ENCODE data around the gene EML4. TPM values are rescaled to one million over a fixed set of nuclear protein-coding genes. Genes with fewer than 3 reads are reported as not detected.
"Not testable (repeated sequence)": the region's sequence is repeated elsewhere in the genome, so short reads cannot be mapped to it uniquely, and the experiment has no call there.

EML4 gene
- polyA plus RNA-seq, 1 experiment: 81.0 TPM

DNA sequence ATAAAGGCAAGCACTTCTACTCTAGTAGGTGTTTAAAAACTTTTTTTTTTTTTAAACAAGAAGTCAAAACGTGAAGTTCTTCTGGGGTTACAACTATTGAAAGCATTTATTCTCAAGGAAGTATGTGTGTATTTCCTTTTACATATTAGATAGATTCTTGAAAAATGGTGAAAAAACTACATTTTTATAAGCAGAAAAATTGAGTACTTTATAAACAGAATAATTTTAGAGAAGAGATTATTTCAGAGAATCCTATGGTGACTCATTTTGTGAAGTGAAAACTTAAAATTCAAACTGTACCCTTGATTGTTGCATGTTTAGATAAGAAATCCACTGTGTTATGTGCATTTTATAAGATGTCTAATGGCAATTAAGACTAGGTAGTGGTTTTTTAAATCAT is 2.9 kb downstream of the EML4 start:
- TF ChIP-seq, protein P1, sequence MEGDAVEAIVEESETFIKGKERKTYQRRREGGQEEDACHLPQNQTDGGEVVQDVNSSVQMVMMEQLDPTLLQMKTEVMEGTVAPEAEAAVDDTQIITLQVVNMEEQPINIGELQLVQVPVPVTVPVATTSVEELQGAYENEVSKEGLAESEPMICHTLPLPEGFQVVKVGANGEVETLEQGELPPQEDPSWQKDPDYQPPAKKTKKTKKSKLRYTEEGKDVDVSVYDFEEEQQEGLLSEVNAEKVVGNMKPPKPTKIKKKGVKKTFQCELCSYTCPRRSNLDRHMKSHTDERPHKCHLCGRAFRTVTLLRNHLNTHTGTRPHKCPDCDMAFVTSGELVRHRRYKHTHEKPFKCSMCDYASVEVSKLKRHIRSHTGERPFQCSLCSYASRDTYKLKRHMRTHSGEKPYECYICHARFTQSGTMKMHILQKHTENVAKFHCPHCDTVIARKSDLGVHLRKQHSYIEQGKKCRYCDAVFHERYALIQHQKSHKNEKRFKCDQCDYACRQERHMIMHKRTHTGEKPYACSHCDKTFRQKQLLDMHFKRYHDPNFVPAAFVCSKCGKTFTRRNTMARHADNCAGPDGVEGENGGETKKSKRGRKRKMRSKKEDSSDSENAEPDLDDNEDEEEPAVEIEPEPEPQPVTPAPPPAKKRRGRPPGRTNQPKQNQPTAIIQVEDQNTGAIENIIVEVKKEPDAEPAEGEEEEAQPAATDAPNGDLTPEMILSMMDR (IDR thresholded peaks at IDR 0.05; ENCODE audit: low read depth, low read length): no peak
- peaks cover 5% of the 10 kb centered on the region; the same call in 1 of the 2 replicates for H3K9me3 ChIP-seq (ENCODE audit: control insufficient read depth, insufficient read depth, low read length)
- ChIA-PET CTCF (interaction anchor here (0.7 kb wide), 1 partner anchor 212 kb away, joined by 3 read pairs; no protein-coding TSS in a partner anchor), POLR2A (interaction anchor here (0.5 to 1.0 kb wide), 2 partner anchors 31 to 63 kb away, joined by 4 to 6 read pairs; no protein-coding TSS in a partner anchor)
- no peak overlapping the region for H3K27ac ChIP-seq (ENCODE audit: low read depth, low read length)
- peak overlapping the region; percentile 91 for H3K4me3 ChIP-seq (ENCODE audit: low read depth, low read length)
- no peaks in the 10 kb centered on the region for H3K27me3 ChIP-seq (ENCODE audit: control insufficient read depth, insufficient read depth, low read length)
- no peak for DNase-seq (ENCODE audit: low read depth, low spot score)

DNA sequence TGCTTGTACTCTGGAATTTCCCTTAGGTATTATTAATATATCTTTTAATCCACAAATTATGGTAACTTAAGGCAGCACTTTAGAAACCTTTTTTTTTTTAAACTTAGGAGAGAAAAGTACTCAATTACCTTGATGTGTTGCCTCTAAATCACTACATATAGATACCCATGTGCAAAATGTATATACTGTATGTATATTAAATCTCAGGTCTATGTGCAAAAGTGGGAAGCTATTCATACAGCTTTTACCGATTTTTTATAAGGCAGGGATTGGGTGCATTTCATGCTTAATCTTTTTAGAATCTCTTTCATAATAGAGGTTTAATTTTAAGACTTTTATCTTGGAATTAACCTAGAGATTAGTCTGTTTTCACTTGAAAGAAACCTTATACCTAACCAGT is 3.4 kb downstream of the EML4 start:
- ChIA-PET POLR2A (no interaction called here), CTCF (interaction anchor here (1.2 kb wide), 1 partner anchor 76 kb away, joined by 3 read pairs; no protein-coding TSS in a partner anchor)
- Histone ChIP-seq H3K27ac (ENCODE audit: low read depth, low read length) (no peak overlapping the region), H3K9me3 (ENCODE audit: control insufficient read depth, insufficient read depth, low read length) (peaks cover 5% of the 10 kb centered on the region; the same call in 1 of the 2 replicates), H3K27me3 (ENCODE audit: control insufficient read depth, insufficient read depth, low read length) (no peaks in the 10 kb centered on the region), H3K4me3 (ENCODE audit: low read depth, low read length) (no peak overlapping the region)
- TF ChIP-seq, protein P1 (IDR thresholded peaks at IDR 0.05; ENCODE audit: low read depth, low read length): no peak
- no peak for DNase-seq (ENCODE audit: low read depth, low spot score)

DNA sequence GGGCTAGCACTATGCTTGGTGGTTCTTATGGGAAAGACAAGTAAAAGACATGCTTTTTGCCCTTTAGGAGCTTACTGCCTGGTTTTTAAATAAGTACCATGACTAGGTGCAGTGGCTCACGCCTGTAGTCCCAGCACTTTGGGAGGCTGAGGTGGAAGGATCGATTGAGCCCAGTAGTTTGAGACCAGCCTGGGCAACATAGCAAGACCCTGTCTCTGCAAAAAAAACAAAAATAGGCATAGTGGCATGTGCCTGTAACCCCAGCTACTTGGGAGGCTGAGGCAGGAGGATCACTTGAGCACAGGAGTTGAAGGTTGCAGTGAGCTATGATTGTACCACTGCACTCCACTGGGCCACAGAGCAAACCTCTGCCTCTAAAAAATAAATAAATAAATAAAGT is 4.3 kb downstream of the EML4 start:
- POLR2A ChIA-PET; H3K9me3 ChIP-seq (ENCODE audit: control insufficient read depth, insufficient read depth, low read length); H3K4me3 ChIP-seq (ENCODE audit: low read depth, low read length); DNase-seq (ENCODE audit: low read depth, low spot score); H3K27ac ChIP-seq (ENCODE audit: low read depth, low read length); H3K27me3 ChIP-seq (ENCODE audit: control insufficient read depth, insufficient read depth, low read length): not testable (repeated sequence)
- CTCF ChIA-PET: interaction anchor here (1.2 kb wide), 2 partner anchors 9 to 77 kb away, joined by 3 read pairs; no protein-coding TSS in a partner anchor

DNA sequence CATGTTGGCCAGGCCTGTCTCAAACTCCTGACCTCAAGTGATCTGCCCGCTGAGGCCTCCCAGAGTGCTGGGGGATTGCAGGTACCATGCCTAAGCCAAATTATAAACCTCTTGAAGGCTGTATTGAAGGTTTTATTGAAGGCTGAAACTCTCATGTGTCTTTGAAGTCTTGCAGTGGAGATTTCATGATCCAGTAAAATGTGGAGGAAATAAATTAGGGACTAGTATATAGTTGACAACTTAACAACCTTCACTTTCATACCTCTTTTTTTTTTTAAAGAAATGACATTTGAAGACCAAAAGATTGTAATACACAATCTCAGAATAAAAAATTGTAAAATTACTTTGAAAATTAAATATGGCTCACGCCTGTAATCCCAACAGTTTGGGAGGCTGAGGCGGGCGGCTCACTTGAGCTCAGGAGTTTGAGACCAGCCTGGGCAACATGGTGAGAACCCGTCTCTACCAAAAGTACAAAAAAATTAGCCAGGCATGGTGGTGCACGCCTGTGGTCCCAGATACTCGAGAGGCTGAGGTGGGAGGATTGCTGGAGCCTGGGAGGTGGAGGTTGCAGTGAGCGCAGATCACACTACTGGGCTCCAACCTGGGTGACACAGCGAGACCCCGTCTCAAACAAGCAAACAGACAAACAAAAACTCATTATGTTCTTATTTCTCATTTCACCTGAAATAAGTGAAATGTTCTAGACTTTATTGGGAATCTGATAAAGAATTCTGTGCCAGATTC is 8.0 kb downstream of the EML4 start:
- TF ChIP-seq, protein P1 (IDR thresholded peaks at IDR 0.05; ENCODE audit: low read depth, low read length): no peak
- ChIA-PET CTCF (no interaction called here), POLR2A (no interaction called here)
- no peak overlapping the region for H3K27ac ChIP-seq (ENCODE audit: low read depth, low read length)
- H3K4me3 ChIP-seq (ENCODE audit: low read depth, low read length): no peak overlapping the region
- H3K9me3 ChIP-seq (ENCODE audit: control insufficient read depth, insufficient read depth, low read length): no peaks in the 10 kb centered on the region
- DNase-seq (ENCODE audit: low read depth, low spot score): no peak
- H3K27me3 ChIP-seq (ENCODE audit: control insufficient read depth, insufficient read depth, low read length): no peaks in the 10 kb centered on the region

DNA sequence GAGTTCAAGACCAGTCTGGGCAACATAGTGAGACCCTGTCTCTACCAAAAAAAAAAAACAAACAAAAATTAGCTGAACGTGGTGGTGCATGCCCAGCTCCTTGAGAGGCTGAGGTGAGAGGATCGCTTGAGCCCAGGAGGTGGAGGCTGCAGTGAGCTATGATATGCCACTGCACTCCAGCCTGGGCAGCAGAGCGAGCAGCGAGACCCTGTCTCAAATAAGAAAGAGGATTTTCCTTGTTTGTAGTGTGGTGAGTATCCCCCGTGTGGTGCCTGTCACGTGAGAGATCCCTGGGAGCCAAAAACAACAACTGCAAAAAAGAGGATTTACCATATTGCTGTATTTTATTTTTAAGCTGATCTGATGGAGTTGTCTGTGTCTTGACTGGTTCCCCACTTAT is 9.2 kb downstream of the EML4 start:
- DNase-seq (ENCODE audit: low read depth, low spot score): no peak
- H3K4me3 ChIP-seq (ENCODE audit: low read depth, low read length): no peak overlapping the region
- TF ChIP-seq, protein P1 (IDR thresholded peaks at IDR 0.05; ENCODE audit: low read depth, low read length): no peak
- no peaks in the 10 kb centered on the region for H3K27me3 ChIP-seq (ENCODE audit: control insufficient read depth, insufficient read depth, low read length)
- ChIA-PET POLR2A (no interaction called here), CTCF (interaction anchor here (1.7 kb wide), 1 partner anchor 89 kb away, joined by 4 read pairs; no protein-coding TSS in a partner anchor)
- H3K9me3 ChIP-seq (ENCODE audit: control insufficient read depth, insufficient read depth, low read length): no peaks in the 10 kb centered on the region
- H3K27ac ChIP-seq (ENCODE audit: low read depth, low read length): no peak overlapping the region
